ENCODE results near the gene MYORG. TPM values are rescaled to one million over a fixed set of nuclear protein-coding genes. Genes with fewer than 3 reads are reported as not detected.

The MYORG gene
- total RNA-seq, 4 donors from 2014 or later, result 8.6 to 149 (median 49.5) TPM

- DNase-seq (no peak), ATAC-seq (no peak)
- H3K27ac ChIP-seq, result peak overlapping the region in 1 of 4 donors; percentile 18
- H3K4me3 ChIP-seq, result no peak overlapping the region
- peaks cover 20 to 28% of the 10 kb centered on the region in 2 donors for H3K4me1 ChIP-seq
- H3K9me3 ChIP-seq, result no peaks in the 10 kb centered on the region
- H3K36me3 ChIP-seq, result no peaks in the 10 kb centered on the region
- in situ Hi-C loops (cut with MboI; ENCODE audit: low sequenced_read_pairs in 4 of 4) (loop anchor here (5.0 kb wide), 1 partner anchor 42 kb away; the partner anchor contains the start of gene MYORG (in 4 of the 4)), intact Hi-C loops (cut with DNase I; ENCODE audit: low total_unique reads) (loop anchor here (5.0 kb wide), 2 partner anchors 158 to 167 kb away; partner anchors contain the start of gene UBAP1)
- TF ChIP-seq CTCF (IDR thresholded peaks at IDR 0.05 in 4 of 5, conservative IDR thresholded peaks at IDR 0.05 in 1 of 5) (no peak), POLR2A (IDR thresholded peaks at IDR 0.05) (no peak)
- no peaks in the 10 kb centered on the region for H3K27me3 ChIP-seq
Measured at GRCh38 chr9:34334916-34335315, 41.8 kb downstream of the MYORG start.

- in situ Hi-C loops (cut with MboI; ENCODE audit: low sequenced_read_pairs in 4 of 4) (loop anchor here in 1 of 4 donors (5.0 kb wide), 1 partner anchor 43 kb away; the partner anchor contains the start of gene MYORG), intact Hi-C loops (cut with DNase I; ENCODE audit: low total_unique reads) (loop anchor here (5.0 kb wide), 2 partner anchors 157 to 168 kb away; partner anchors contain the start of gene UBAP1)
- no peak for ATAC-seq
- no peaks in the 10 kb centered on the region for H3K9me3 ChIP-seq
- TF ChIP-seq CTCF (IDR thresholded peaks at IDR 0.05 in 4 of 5, conservative IDR thresholded peaks at IDR 0.05 in 1 of 5) (no peak), POLR2A (IDR thresholded peaks at IDR 0.05) (no peak)
- H3K27ac ChIP-seq, result peak overlapping the region in 1 of 4 donors; percentile 18
- H3K4me1 ChIP-seq, result peaks cover 20 to 30% of the 10 kb centered on the region in 2 donors
- no peak overlapping the region for H3K4me3 ChIP-seq
- no peak for DNase-seq
- H3K27me3 ChIP-seq, result no peaks in the 10 kb centered on the region
- H3K36me3 ChIP-seq, result no peaks in the 10 kb centered on the region
Measured at GRCh38 chr9:34334337-34334824, 42.3 kb downstream of the MYORG start.

- no peak for ATAC-seq
- TF ChIP-seq POLR2A (IDR thresholded peaks at IDR 0.05) (no peak), CTCF (IDR thresholded peaks at IDR 0.05 in 4 of 5, conservative IDR thresholded peaks at IDR 0.05 in 1 of 5) (no peak)
- no peaks in the 10 kb centered on the region for H3K9me3 ChIP-seq
- intact Hi-C loops (cut with DNase I; ENCODE audit: low total_unique reads), result loop anchor here (5.0 kb wide), 2 partner anchors 157 to 168 kb away; partner anchors contain the start of gene UBAP1
- H3K4me3 ChIP-seq, result no peak overlapping the region
- H3K27ac ChIP-seq, result no peak overlapping the region
- no peaks in the 10 kb centered on the region for H3K27me3 ChIP-seq
- peaks cover 17 to 28% of the 10 kb centered on the region in 2 donors for H3K4me1 ChIP-seq
- no peak for DNase-seq
- in situ Hi-C loops (cut with MboI; ENCODE audit: low sequenced_read_pairs in 4 of 4), result loop anchor here in 1 of 4 donors (5.0 kb wide), 1 partner anchor 43 kb away; the partner anchor contains the start of gene MYORG
- H3K36me3 ChIP-seq, result no peaks in the 10 kb centered on the region
Measured at GRCh38 chr9:34333836-34334235, 42.9 kb downstream of the MYORG start.

GRCh38 chr9:34332076-34332964 is 44.4 kb downstream of the MYORG start:
- Histone ChIP-seq H3K4me1 (peaks cover 19 to 21% of the 10 kb centered on the region in 2 donors), H3K9me3 (no peaks in the 10 kb centered on the region), H3K27ac (peak overlapping the region in 2 of 4 donors; percentile 33 to 54), H3K4me3 (no peak overlapping the region), H3K27me3 (no peaks in the 10 kb centered on the region), H3K36me3 (no peaks in the 10 kb centered on the region)
- ATAC-seq (peak in 1 of 2 donors; percentile 20), DNase-seq (no peak)
- peak; percentile 55 to 70 (median 64) for TF ChIP-seq CTCF (IDR thresholded peaks at IDR 0.05 in 4 of 5, conservative IDR thresholded peaks at IDR 0.05 in 1 of 5)
- no peak for TF ChIP-seq POLR2A (IDR thresholded peaks at IDR 0.05)
- in situ Hi-C loops (cut with MboI; ENCODE audit: low sequenced_read_pairs in 4 of 4) (loop anchor here in 1 of 4 donors (5.0 kb wide), 1 partner anchor 45 kb away; the partner anchor contains the start of gene MYORG), intact Hi-C loops (cut with DNase I; ENCODE audit: low total_unique reads) (loop anchor here (1.0 to 5.0 kb wide), 3 partner anchors 47 to 170 kb away; partner anchors contain the start of gene UBAP1)
